ENCODE data around the gene EID3.

DNA sequence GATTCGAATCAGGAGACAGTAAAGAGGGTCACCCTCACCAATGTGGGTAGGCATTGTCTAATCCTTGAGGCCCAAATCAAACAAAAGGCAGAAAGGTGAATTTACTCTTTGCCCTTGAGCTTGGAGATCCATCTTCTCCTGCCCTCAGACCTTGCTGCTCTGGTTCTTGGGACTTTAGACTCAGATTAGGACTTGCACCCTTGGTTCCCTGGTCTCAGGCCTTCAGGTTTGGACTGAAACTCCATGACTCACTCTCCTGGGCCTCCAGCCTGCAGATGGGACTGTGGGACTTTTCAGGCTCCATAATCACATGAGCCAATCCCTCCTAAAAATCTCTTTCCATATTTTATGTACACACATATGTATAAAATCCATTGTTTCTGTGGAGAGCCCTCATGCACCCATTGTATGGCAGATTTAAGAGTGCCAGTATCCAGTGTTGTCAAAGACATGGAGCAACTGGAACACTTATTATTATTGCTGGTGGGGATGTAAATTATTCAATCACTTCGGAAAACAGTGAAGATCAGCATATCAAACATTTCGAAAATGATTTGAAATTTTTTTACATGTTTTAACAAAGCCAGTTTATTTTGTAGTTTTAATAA, 48.7 kb downstream of the EID3 start:
- TF ChIP-seq, protein P1, sequence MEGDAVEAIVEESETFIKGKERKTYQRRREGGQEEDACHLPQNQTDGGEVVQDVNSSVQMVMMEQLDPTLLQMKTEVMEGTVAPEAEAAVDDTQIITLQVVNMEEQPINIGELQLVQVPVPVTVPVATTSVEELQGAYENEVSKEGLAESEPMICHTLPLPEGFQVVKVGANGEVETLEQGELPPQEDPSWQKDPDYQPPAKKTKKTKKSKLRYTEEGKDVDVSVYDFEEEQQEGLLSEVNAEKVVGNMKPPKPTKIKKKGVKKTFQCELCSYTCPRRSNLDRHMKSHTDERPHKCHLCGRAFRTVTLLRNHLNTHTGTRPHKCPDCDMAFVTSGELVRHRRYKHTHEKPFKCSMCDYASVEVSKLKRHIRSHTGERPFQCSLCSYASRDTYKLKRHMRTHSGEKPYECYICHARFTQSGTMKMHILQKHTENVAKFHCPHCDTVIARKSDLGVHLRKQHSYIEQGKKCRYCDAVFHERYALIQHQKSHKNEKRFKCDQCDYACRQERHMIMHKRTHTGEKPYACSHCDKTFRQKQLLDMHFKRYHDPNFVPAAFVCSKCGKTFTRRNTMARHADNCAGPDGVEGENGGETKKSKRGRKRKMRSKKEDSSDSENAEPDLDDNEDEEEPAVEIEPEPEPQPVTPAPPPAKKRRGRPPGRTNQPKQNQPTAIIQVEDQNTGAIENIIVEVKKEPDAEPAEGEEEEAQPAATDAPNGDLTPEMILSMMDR (IDR thresholded peaks at IDR 0.05): no peak
- no peak for TF ChIP-seq POLR2A (IDR thresholded peaks at IDR 0.05)
- TF ChIP-seq POLR2AphosphoS5 (IDR thresholded peaks at IDR 0.05): no peak
- TF ChIP-seq EP300 (IDR thresholded peaks at IDR 0.05): no peak
